B cell (primary cell): ENCODE results near the gene ZMYND8.

Experiments
- CTCF ChIP-seq: fragments of 200-600 bp; IDR thresholded peaks from one replicate; pipeline ENCODE4 v1.8.0; 2022; ENCODE audit warnings: antibody characterized with exemption, mild to moderate bottlenecking
- EZH2 ChIP-seq: IDR thresholded peaks from 2 replicates; pipeline ENCODE4 v1.6.1; 2012; ENCODE audit warnings: borderline replicate concordance, low read depth, mild to moderate bottlenecking, moderate library complexity, low read length; ENCODE audit not compliant: insufficient read depth, poor library complexity, severe bottlenecking

- TF ChIP-seq CTCF (no peak), EZH2 (no peak)
These were observed 181.8 kb downstream of the ZMYND8 start for GRCh38 chr20:47174456-47175243.
